Endothelial cell of umbilical vein (primary cell): ENCODE results near the gene UBE2QL1.

Experiments
- CTCF ChIP-seq, 2 donors: IDR thresholded peaks; 1 replicate in 1 of 2; 2 replicates in 1 of 2; pipeline ENCODE4 v1.5.1; 2011; ENCODE audit warnings: low read length in 2 of 2, mild to moderate bottlenecking in 2 of 2, moderate library complexity in 2 of 2, control low read depth in 1 of 2, inconsistent platforms in 1 of 2, low read depth in 1 of 2; ENCODE audit not compliant: insufficient read depth in 1 of 2; ENCODE audit errors: extremely low read depth in 1 of 2
- EZH2 ChIP-seq: IDR thresholded peaks from 2 replicates; pipeline ENCODE4 v1.6.1; 2012; ENCODE audit warnings: borderline replicate concordance, low read depth, mild to moderate bottlenecking, moderate library complexity, low read length, inconsistent platforms; ENCODE audit not compliant: severe bottlenecking
- FOS ChIP-seq: IDR thresholded peaks from 2 replicates; pipeline ENCODE4 v1.6.1; 2011; ENCODE audit warnings: mild to moderate bottlenecking, low read length, moderate library complexity, borderline replicate concordance; ENCODE audit not compliant: insufficient read depth
- JUN ChIP-seq: IDR thresholded peaks from 2 replicates; pipeline ENCODE4 v1.6.1; 2011; ENCODE audit warnings: borderline replicate concordance, low read depth; ENCODE audit not compliant: insufficient read length, insufficient read depth
- MAX ChIP-seq: IDR thresholded peaks from 2 replicates; pipeline ENCODE4 v1.6.1; 2011; ENCODE audit not compliant: insufficient read depth, insufficient read length
- POLR2A ChIP-seq: IDR thresholded peaks from 2 replicates; pipeline ENCODE4 v1.6.1; 2012; ENCODE audit warnings: low read depth, mild to moderate bottlenecking, control low read depth, low read length
- POLR2AphosphoS5 ChIP-seq: IDR thresholded peaks from 2 replicates; pipeline ENCODE4 v1.6.1; 2012; ENCODE audit warnings: low read depth, mild to moderate bottlenecking, control low read depth, low read length, moderate library complexity; ENCODE audit not compliant: insufficient read depth

- TF ChIP-seq FOS (no peak), MAX (no peak), POLR2A (no peak), CTCF (IDR thresholded peaks at IDR 0.05; ENCODE audit: extremely low read depth in 1 of 2, insufficient read depth in 1 of 2, low read depth in 1 of 2, low read length in 2 of 2) (no peak), EZH2 (no peak), JUN (no peak), POLR2AphosphoS5 (no peak)
Measured at GRCh38 chr5:6475626-6476312, 27.1 kb downstream of the UBE2QL1 start.
